HepG2 (cell line): ENCODE measurements around the gene CACNB4. TPM values are rescaled to one million over a fixed set of nuclear protein-coding genes. Genes with fewer than 3 reads are reported as not detected.

Experiments
- AGO2 ChIP-seq: fragments of 200-400 bp; formaldehyde crosslinking; optimal IDR thresholded peaks from 2 replicates; pipeline ENCODE3; 2017; ENCODE audit warnings: mild to moderate bottlenecking, low read depth, low read length, moderate library complexity
- ARID2 ChIP-seq: sonication (generic); formaldehyde crosslinking; IDR thresholded peaks from 2 replicates; pipeline ENCODE4 v1.8.1; 2022; ENCODE audit warnings: mild to moderate bottlenecking, missing genetic modification reagents, borderline replicate concordance
- EP300 ChIP-seq, 3 experiments: sonication (generic) in 1 of 3; formaldehyde crosslinking in 1 of 3; IDR thresholded peaks; 2 replicates each; pipeline versions ENCODE4 v1.5.1 to v1.6.1; 2011 to 2020; ENCODE audit warnings: low read depth in 2 of 3, low read length in 2 of 3, borderline replicate concordance in 1 of 3, improper control_type of control experiment in 1 of 3, mild to moderate bottlenecking in 1 of 3, missing genetic modification reagents in 1 of 3, moderate library complexity in 1 of 3
- HOXA5 ChIP-seq: sonication (generic); formaldehyde crosslinking; IDR thresholded peaks from 2 replicates; pipeline ENCODE4 v1.4.0; 2020; ENCODE audit warnings: missing genetic modification reagents
- HOXA7 ChIP-seq: sonication (generic); formaldehyde crosslinking; IDR thresholded peaks from 2 replicates; pipeline ENCODE4 v1.8.1; 2022; ENCODE audit warnings: mild to moderate bottlenecking, missing genetic modification reagents, moderate library complexity
- ISX ChIP-seq: sonication (generic); formaldehyde crosslinking; conservative IDR thresholded peaks from 2 replicates; pipeline ENCODE4 v1.5.0; 2020; ENCODE audit warnings: missing genetic modification reagents
- KLF16 ChIP-seq, 2 experiments: sonication (generic) in 1 of 2; formaldehyde crosslinking in 1 of 2; IDR thresholded peaks; 2 replicates each; pipeline versions ENCODE4 v1.6.1 to v1.8.0; 2016 to 2023; ENCODE audit warnings: missing genetic modification reagents in 2 of 2, missing compliant biosample characterization in 1 of 2
- KLF6 ChIP-seq: IDR thresholded peaks from 2 replicates; pipeline ENCODE4 v1.8.0; 2016; ENCODE audit warnings: missing biosample characterization, missing genetic modification reagents
- MBNL3 ChIP-seq: fragments of 250-450 bp; sonication (Bioruptor Pico); conservative IDR thresholded peaks from 2 replicates; pipeline ENCODE4 v1.8.0; 2022; ENCODE audit warnings: mild to moderate bottlenecking, inconsistent platforms
- POGZ ChIP-seq: sonication (generic); formaldehyde crosslinking; IDR thresholded peaks from 2 replicates; pipeline ENCODE4 v1.4.0; 2020; ENCODE audit warnings: mild to moderate bottlenecking, missing genetic modification reagents
- PRPF4 ChIP-seq: fragments of 200-400 bp; formaldehyde crosslinking; IDR thresholded peaks from 2 replicates; pipeline ENCODE4 v1.6.1; 2016; ENCODE audit warnings: low read length, low read depth; ENCODE audit not compliant: poor library complexity, severe bottlenecking
- RAD21 ChIP-seq: fragments of 450-650 bp; formaldehyde crosslinking; IDR thresholded peaks from 2 replicates; pipeline ENCODE4 v1.5.0; 2020; ENCODE audit warnings: mild to moderate bottlenecking
- RBFOX2 ChIP-seq: fragments of 200-400 bp; formaldehyde crosslinking; IDR thresholded peaks from 2 replicates; pipeline ENCODE4 v1.6.1; 2017; ENCODE audit warnings: low read depth, mild to moderate bottlenecking, low read length
- REPIN1 ChIP-seq: sonication (generic); formaldehyde crosslinking; IDR thresholded peaks from 2 replicates; pipeline ENCODE4 v1.8.0; 2022; ENCODE audit warnings: missing genetic modification reagents, low read depth, mild to moderate bottlenecking, borderline replicate concordance
- ZC3H4 ChIP-seq: sonication (generic); formaldehyde crosslinking; IDR thresholded peaks from 2 replicates; pipeline ENCODE4 v1.4.0; 2020; ENCODE audit warnings: missing genetic modification reagents, borderline replicate concordance
- ZFY ChIP-seq: sonication (generic); formaldehyde crosslinking; IDR thresholded peaks from 2 replicates; pipeline ENCODE4 v1.4.0; 2020; ENCODE audit warnings: missing genetic modification reagents
- ZNF292 ChIP-seq: sonication (generic); formaldehyde crosslinking; IDR thresholded peaks from 2 replicates; pipeline ENCODE4 v1.8.1; 2022; ENCODE audit warnings: mild to moderate bottlenecking, low read depth, missing genetic modification reagents, borderline replicate concordance
- ZNF331 ChIP-seq: sonication (generic); formaldehyde crosslinking; IDR thresholded peaks from 2 replicates; pipeline ENCODE4 v1.4.0; 2020; ENCODE audit warnings: missing genetic modification reagents
- ZNF550 ChIP-seq: sonication (generic); formaldehyde crosslinking; IDR thresholded peaks from 2 replicates; pipeline ENCODE4 v1.4.0; 2020; ENCODE audit warnings: mild to moderate bottlenecking, missing genetic modification reagents, borderline replicate concordance
- ZNF749 ChIP-seq: sonication (generic); formaldehyde crosslinking; IDR thresholded peaks from 2 replicates; pipeline ENCODE4 v1.8.0; 2022; ENCODE audit warnings: mild to moderate bottlenecking, missing genetic modification reagents, moderate library complexity, borderline replicate concordance
- ZNF782 ChIP-seq: sonication (generic); formaldehyde crosslinking; IDR thresholded peaks from 2 replicates; pipeline ENCODE4 v1.4.0; 2020; ENCODE audit warnings: missing genetic modification reagents, mild to moderate bottlenecking, borderline replicate concordance
- polyA plus RNA-seq, 8 experiments: library from polyadenylated mRNA; depleted of rRNA in 3 of 8; stranded (reverse) in 7 of 8; unstranded in 1 of 8; fragments of >200 nt; fragmentation: Illumina TruSeq in 4 of 8; extraction: Trizol in 4 of 8; gene quantifications; 2 replicates each; pipeline versions ENCODE4 v1.2.1 to v1.2.3, GENCODE V29; 2011 to 2016; ENCODE audit warnings: low read depth in 4 of 8, missing spikeins in 1 of 8, mixed read lengths in 1 of 8; ENCODE audit not compliant: insufficient read depth in 1 of 8
- total RNA-seq, 5 experiments: library from RNA; depleted of rRNA; stranded (reverse); fragments of >200 nt; fragmentation: Illumina TruSeq; extraction: Trizol; gene quantifications; 2 replicates each; pipeline ENCODE4 v1.2.3, GENCODE V29; 2016; ENCODE audit warnings: low read depth in 1 of 5
- TF ChIP-seq, protein P1 (sequence below): sonication (generic); formaldehyde crosslinking; IDR thresholded peaks from 2 replicates; pipeline ENCODE4 v1.4.0; 2020; ENCODE audit warnings: missing genetic modification reagents, borderline replicate concordance
- TF ChIP-seq, protein P2 (sequence below): IDR thresholded peaks from 2 replicates; pipeline ENCODE4 v1.6.1; 2012; ENCODE audit warnings: low read length, improper control_type of control experiment
- TF ChIP-seq, protein P3 (sequence below): sonication (generic); formaldehyde crosslinking; IDR thresholded peaks from 2 replicates; pipeline ENCODE4 v1.5.0; 2020; ENCODE audit warnings: mild to moderate bottlenecking, low read depth, missing genetic modification reagents, borderline replicate concordance

Gene CACNB4
- total and polyA plus RNA-seq, 2 of the 13 experiments (the other 11 are each of a cell fraction or from before 2014, with no cell fraction given): 5.1 to 14.3 TPM

DNA sequence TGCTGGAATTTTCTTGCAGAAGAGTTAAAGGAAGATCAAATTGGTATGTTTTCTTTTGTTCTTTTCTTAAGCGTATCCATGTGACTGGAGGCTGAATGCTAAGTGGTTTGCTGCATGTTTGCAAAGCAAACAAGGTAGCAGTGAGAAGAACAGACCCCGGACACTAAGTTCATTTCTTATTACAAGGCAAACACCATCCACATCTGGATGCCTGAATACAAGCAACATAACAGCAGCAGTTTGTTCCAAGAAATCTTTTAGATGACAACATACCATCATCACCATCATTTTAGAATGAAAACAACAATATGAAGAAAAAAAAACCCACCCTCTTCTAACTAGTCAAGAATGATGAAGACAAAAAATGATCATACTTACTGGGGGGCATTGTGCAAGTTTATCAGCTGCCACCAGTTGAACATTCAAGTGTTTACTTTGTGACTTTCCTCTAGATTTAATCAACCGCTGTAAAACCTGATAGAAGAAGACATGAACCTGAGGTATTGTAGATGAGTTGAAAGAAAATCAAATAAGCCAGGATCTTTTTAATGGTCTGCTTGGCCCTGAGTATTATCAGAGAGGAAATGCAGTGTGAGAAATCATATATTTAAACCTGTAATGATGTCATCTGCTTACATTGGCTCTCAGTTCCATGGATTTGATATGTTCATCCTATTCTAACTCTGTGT, 245.6 kb downstream of the CACNB4 start (continued):
- TF ChIP-seq, protein P1, sequence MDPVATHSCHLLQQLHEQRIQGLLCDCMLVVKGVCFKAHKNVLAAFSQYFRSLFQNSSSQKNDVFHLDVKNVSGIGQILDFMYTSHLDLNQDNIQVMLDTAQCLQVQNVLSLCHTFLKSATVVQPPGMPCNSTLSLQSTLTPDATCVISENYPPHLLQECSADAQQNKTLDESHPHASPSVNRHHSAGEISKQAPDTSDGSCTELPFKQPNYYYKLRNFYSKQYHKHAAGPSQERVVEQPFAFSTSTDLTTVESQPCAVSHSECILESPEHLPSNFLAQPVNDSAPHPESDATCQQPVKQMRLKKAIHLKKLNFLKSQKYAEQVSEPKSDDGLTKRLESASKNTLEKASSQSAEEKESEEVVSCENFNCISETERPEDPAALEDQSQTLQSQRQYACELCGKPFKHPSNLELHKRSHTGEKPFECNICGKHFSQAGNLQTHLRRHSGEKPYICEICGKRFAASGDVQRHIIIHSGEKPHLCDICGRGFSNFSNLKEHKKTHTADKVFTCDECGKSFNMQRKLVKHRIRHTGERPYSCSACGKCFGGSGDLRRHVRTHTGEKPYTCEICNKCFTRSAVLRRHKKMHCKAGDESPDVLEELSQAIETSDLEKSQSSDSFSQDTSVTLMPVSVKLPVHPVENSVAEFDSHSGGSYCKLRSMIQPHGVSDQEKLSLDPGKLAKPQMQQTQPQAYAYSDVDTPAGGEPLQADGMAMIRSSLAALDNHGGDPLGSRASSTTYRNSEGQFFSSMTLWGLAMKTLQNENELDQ: no peak
- TF ChIP-seq ZC3H4 (no peak), PRPF4 (no peak), ARID2 (CRISPR knock-in tag) (no peak), ZNF292 (CRISPR knock-in tag) (no peak), HOXA7 (CRISPR knock-in tag) (no peak), ZFY (no peak), ISX (CRISPR knock-in tag) (no peak), MBNL3 (CRISPR knock-in tag) (no peak), EP300 (IDR thresholded peaks at IDR 0.05; ENCODE audit: low read depth in 2 of 2, low read length in 2 of 2) (peak in 1 of 2 experiments; percentile 77; a peak in 1 of 4 replicates), EP300 (CRISPR knock-in tag; IDR thresholded peaks at IDR 0.05; ENCODE audit: borderline replicate concordance) (no peak), KLF16 (CRISPR knock-in tag; IDR thresholded peaks at IDR 0.05) (0 out of 4 replicates have a peak, but pooled peaks of 1 of the 2 experiments have one; percentile 48), POGZ (CRISPR knock-in tag) (peak; percentile 49), RAD21 (CRISPR knock-in tag) (no peak), HOXA5 (no peak), ZNF782 (CRISPR knock-in tag) (no peak), ZNF550 (CRISPR knock-in tag) (no peak), KLF6 (CRISPR knock-in tag) (no peak), REPIN1 (0 out of 2 replicates have a peak, but pooled peaks have one; percentile 35), ZNF331 (CRISPR knock-in tag) (0 out of 2 replicates have a peak, but pooled peaks have one; percentile 32), AGO2 (no peak), RBFOX2 (no peak), ZNF749 (CRISPR knock-in tag) (no peak)
- TF ChIP-seq, protein P2, sequence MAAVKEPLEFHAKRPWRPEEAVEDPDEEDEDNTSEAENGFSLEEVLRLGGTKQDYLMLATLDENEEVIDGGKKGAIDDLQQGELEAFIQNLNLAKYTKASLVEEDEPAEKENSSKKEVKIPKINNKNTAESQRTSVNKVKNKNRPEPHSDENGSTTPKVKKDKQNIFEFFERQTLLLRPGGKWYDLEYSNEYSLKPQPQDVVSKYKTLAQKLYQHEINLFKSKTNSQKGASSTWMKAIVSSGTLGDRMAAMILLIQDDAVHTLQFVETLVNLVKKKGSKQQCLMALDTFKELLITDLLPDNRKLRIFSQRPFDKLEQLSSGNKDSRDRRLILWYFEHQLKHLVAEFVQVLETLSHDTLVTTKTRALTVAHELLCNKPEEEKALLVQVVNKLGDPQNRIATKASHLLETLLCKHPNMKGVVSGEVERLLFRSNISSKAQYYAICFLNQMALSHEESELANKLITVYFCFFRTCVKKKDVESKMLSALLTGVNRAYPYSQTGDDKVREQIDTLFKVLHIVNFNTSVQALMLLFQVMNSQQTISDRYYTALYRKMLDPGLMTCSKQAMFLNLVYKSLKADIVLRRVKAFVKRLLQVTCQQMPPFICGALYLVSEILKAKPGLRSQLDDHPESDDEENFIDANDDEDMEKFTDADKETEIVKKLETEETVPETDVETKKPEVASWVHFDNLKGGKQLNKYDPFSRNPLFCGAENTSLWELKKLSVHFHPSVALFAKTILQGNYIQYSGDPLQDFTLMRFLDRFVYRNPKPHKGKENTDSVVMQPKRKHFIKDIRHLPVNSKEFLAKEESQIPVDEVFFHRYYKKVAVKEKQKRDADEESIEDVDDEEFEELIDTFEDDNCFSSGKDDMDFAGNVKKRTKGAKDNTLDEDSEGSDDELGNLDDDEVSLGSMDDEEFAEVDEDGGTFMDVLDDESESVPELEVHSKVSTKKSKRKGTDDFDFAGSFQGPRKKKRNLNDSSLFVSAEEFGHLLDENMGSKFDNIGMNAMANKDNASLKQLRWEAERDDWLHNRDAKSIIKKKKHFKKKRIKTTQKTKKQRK: no peak
- TF ChIP-seq, protein P3, sequence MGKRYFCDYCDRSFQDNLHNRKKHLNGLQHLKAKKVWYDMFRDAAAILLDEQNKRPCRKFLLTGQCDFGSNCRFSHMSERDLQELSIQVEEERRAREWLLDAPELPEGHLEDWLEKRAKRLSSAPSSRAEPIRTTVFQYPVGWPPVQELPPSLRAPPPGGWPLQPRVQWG (CRISPR knock-in tag): no peak
